ENCODE data around the gene TUBA3D. TPM values are rescaled to one million over a fixed set of nuclear protein-coding genes. Genes with fewer than 3 reads are reported as not detected.
A peak's percentile ranks its signal among the peaks of the same experiment; 100 is the strongest.

TUBA3D gene
- total RNA-seq (2013), result not detected
- not detected for polyA plus RNA-seq
- 0.14 TPM in 1 of 2 replicates, not detected in the other for polyA minus RNA-seq
- 0 to 0.45 (median 0) reads per million in 11 experiments for total RNA-seq

GRCh38 chr2:131475831-131476230 lies at the start of gene TUBA3D:
Gene TUBA3D (plus strand): TSS chr2:131476119. CDS start chr2:131476200, 81 bp downstream.
- Mint-ChIP-seq H3K27ac (no peak within 1 kb of the TSS), H3K27me3 (ENCODE audit: low read depth in 3 of 3) (peaks cover 0 to 1% (median 0%) of the 10 kb centered on the region in 3 donors), H3K4me1 (peaks cover 4% of the 10 kb centered on the region), H3K36me3 (peaks cover 4 to 14% of the 10 kb centered on the region in 2 donors), H3K4me3 (no peak within 1 kb of the TSS), H3K9me3 (peaks cover 6 to 17% (median 12%) of the 10 kb centered on the region in 7 donors)
- Histone ChIP-seq H3K27me3 (ENCODE audit: control insufficient read depth in 2 of 2, insufficient read depth in 2 of 2, low read length in 2 of 2) (no peaks in the 10 kb centered on the region), H3K27ac (ENCODE audit: low read depth in 1 of 2, low read length in 2 of 2) (no peak within 1 kb of the TSS), H3K79me2 (ENCODE audit: insufficient read depth, low read length) (no peaks in the 10 kb centered on the region), H2AFZ (ENCODE audit: insufficient read depth, low read depth, low read length, poor library complexity, severe bottlenecking) (no peak within 1 kb of the TSS), H3K9me3 (replicated peaks in 1 of 2; ENCODE audit: control insufficient read depth in 1 of 2, insufficient read depth in 1 of 2, low read length in 2 of 2) (peaks cover 0 to 15% of the 10 kb centered on the region in 2 donors), H3K4me2 (replicated peaks; ENCODE audit: extremely low read depth, low read length, poor library complexity, severe bottlenecking) (no peak within 1 kb of the TSS), H3K4me3 (replicated peaks in 1 of 3; ENCODE audit: low read depth in 2 of 3, low read length in 3 of 3) (no peak within 1 kb of the TSS), H3K9ac (ENCODE audit: insufficient read depth, low read length, poor library complexity, severe bottlenecking) (no peak within 1 kb of the TSS), H3K36me3 (replicated peaks in 1 of 2; ENCODE audit: control insufficient read depth in 1 of 2, insufficient read depth in 2 of 2, low read length in 2 of 2) (no peaks in the 10 kb centered on the region), H3K4me1 (ENCODE audit: control insufficient read depth in 1 of 2, insufficient read depth in 2 of 2, low read length in 2 of 2) (no peaks in the 10 kb centered on the region), H4K20me1 (ENCODE audit: insufficient read depth, low read length) (no peaks in the 10 kb centered on the region)
- DNase-seq, result no peak
- 93% methylated on average over 24 of the region's 27 CpGs for WGBS (ENCODE audit: insufficient coverage)
- intact Hi-C loops (cut with micrococcal nuclease), result no loop called here
- TF ChIP-seq CTCF (IDR thresholded peaks at IDR 0.05), result no peak

GRCh38 chr2:131426727-131427126 lies 49.2 kb upstream of the TUBA3D start:
- TF ChIP-seq CTCF (IDR thresholded peaks at IDR 0.05), result no peak
- Histone ChIP-seq H3K4me2 (replicated peaks; ENCODE audit: extremely low read depth, low read length, poor library complexity, severe bottlenecking) (no peak overlapping the region), H3K4me1 (ENCODE audit: control insufficient read depth in 1 of 2, insufficient read depth in 2 of 2, low read length in 2 of 2) (no peaks in the 10 kb centered on the region), H3K36me3 (replicated peaks in 1 of 2; ENCODE audit: control insufficient read depth in 1 of 2, insufficient read depth in 2 of 2, low read length in 2 of 2) (no peaks in the 10 kb centered on the region), H2AFZ (ENCODE audit: insufficient read depth, low read depth, low read length, poor library complexity, severe bottlenecking) (no peak overlapping the region), H3K27me3 (ENCODE audit: control insufficient read depth in 2 of 2, insufficient read depth in 2 of 2, low read length in 2 of 2) (peaks cover 55 to 64% of the 10 kb centered on the region in 2 donors), H3K9ac (ENCODE audit: insufficient read depth, low read length, poor library complexity, severe bottlenecking) (no peak overlapping the region), H3K9me3 (replicated peaks in 1 of 2; ENCODE audit: control insufficient read depth in 1 of 2, insufficient read depth in 1 of 2, low read length in 2 of 2) (peaks cover 0 to 20% of the 10 kb centered on the region in 2 donors), H3K79me2 (ENCODE audit: insufficient read depth, low read length) (no peaks in the 10 kb centered on the region), H3K27ac (ENCODE audit: low read depth in 1 of 2, low read length in 2 of 2) (no peak overlapping the region), H4K20me1 (ENCODE audit: insufficient read depth, low read length) (no peaks in the 10 kb centered on the region), H3K4me3 (replicated peaks in 1 of 3; ENCODE audit: low read depth in 2 of 3, low read length in 3 of 3) (no peak overlapping the region)
- no peak overlapping the region for H3K27ac Mint-ChIP-seq
- WGBS (ENCODE audit: insufficient coverage), result no CpG with 5 or more reads among the region's 5 CpGs
- no peak for DNase-seq
- no peaks in the 10 kb centered on the region for H3K4me1 Mint-ChIP-seq
- peak overlapping the region in 1 of 2 donors; percentile 56 for H3K4me3 Mint-ChIP-seq
- peaks cover 0 to 10% (median 2%) of the 10 kb centered on the region in 7 donors for H3K9me3 Mint-ChIP-seq
- H3K27me3 Mint-ChIP-seq (ENCODE audit: low read depth in 3 of 3), result peaks cover 57 to 76% (median 62%) of the 10 kb centered on the region in 3 donors
- intact Hi-C loops (cut with micrococcal nuclease), result no loop called here
- peaks cover 0 to 2% of the 10 kb centered on the region in 2 donors for H3K36me3 Mint-ChIP-seq

Data from CD14-positive monocyte (primary cell).